Upper lobe of left lung (tissue), 4 donors: ENCODE results near the gene ASIC1.

Experiments
- CTCF ChIP-seq, 6 experiments: fragments of 450-650 bp in 4 of 6; fragments of 200-600 bp in 2 of 6; sonication (generic) in 2 of 6; IDR thresholded peaks; one replicate each; pipeline ENCODE4 v1.5.1; 2016 to 2019; ENCODE audit warnings: antibody characterized with exemption in 6 of 6
- EP300 ChIP-seq, 4 donors: sonication (generic); formaldehyde crosslinking; IDR thresholded peaks; one replicate each; pipeline ENCODE4 v1.5.1; 2017; ENCODE audit warnings: antibody characterized with exemption in 4 of 4, control low read depth in 2 of 4
- POLR2A ChIP-seq, 4 donors: fragments of 450-650 bp; IDR thresholded peaks; one replicate each; pipeline ENCODE4 v1.5.1; 2016 to 2017; ENCODE audit warnings: antibody characterized with exemption in 4 of 4, mild to moderate bottlenecking in 2 of 4

GRCh38 chr12:50075808-50076170 lies 18.4 kb downstream of the ASIC1 start:
- TF ChIP-seq CTCF (IDR thresholded peaks at IDR 0.05) (no peak), EP300 (IDR thresholded peaks at IDR 0.05) (no peak), POLR2A (IDR thresholded peaks at IDR 0.05) (no peak)
